ENCODE results near the gene SPTBN4.

DNA sequence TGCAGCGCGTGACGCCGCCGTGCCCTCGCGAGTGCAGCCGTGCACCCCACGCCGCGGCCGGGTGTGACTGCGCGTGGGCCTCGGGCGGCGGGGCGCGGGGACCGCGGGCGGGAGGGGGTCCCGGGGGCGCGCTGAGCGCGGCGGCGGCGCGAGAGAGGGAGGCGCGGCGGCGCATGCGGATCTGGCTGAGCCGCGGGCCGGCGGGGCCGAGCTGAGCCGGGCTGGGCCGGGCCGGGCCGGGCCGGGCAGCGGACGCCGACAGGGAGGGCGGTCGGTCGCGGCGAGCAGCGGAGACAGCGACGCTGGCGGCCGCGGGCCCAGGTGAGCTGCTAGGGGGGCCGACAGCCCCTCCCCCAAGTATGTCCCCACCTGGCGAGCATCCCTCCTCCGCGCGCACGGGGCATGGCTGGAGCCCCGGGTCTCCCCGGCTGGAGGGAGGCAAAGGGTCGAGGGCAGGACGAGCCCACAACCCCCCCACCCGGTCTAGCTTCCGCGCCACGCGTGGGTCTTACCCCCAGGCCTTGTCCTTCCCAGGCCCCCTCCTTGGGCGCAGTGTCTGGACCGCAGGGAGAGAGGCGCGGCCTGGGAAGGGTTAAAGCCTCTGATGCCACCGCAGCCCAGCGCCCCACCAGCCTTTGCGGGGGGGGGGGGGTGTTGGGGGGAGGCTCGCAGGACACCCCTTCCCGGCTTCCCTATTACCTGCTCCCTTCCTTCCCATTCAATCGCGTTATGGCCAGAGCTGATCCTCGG lies at the start of gene SPTBN4:
- TF ChIP-seq, protein P1, sequence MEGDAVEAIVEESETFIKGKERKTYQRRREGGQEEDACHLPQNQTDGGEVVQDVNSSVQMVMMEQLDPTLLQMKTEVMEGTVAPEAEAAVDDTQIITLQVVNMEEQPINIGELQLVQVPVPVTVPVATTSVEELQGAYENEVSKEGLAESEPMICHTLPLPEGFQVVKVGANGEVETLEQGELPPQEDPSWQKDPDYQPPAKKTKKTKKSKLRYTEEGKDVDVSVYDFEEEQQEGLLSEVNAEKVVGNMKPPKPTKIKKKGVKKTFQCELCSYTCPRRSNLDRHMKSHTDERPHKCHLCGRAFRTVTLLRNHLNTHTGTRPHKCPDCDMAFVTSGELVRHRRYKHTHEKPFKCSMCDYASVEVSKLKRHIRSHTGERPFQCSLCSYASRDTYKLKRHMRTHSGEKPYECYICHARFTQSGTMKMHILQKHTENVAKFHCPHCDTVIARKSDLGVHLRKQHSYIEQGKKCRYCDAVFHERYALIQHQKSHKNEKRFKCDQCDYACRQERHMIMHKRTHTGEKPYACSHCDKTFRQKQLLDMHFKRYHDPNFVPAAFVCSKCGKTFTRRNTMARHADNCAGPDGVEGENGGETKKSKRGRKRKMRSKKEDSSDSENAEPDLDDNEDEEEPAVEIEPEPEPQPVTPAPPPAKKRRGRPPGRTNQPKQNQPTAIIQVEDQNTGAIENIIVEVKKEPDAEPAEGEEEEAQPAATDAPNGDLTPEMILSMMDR (conservative IDR thresholded peaks at IDR 0.05 in 1 of 2, IDR thresholded peaks at IDR 0.05 in 1 of 2; ENCODE audit: extremely low read depth in 1 of 2, insufficient read depth in 1 of 2, low read depth in 1 of 2, low read length in 2 of 2), result no peak
- no peak for TF ChIP-seq EZH2 (IDR thresholded peaks at IDR 0.05; ENCODE audit: borderline replicate concordance, low read length)
